Inflammatory macrophage treated with lipopolysaccharide for 4 hours (primary cell): ENCODE data around the gene APLP1.
"Not testable (repeated sequence)": the region's sequence is repeated elsewhere in the genome, so short reads cannot be mapped to it uniquely, and the experiment has no call there.

Experiments used
- DNase-seq: peaks from one replicate; pipeline ENCODE4 v3.0.0-alpha.2; 2020

Gene APLP1

DNA sequence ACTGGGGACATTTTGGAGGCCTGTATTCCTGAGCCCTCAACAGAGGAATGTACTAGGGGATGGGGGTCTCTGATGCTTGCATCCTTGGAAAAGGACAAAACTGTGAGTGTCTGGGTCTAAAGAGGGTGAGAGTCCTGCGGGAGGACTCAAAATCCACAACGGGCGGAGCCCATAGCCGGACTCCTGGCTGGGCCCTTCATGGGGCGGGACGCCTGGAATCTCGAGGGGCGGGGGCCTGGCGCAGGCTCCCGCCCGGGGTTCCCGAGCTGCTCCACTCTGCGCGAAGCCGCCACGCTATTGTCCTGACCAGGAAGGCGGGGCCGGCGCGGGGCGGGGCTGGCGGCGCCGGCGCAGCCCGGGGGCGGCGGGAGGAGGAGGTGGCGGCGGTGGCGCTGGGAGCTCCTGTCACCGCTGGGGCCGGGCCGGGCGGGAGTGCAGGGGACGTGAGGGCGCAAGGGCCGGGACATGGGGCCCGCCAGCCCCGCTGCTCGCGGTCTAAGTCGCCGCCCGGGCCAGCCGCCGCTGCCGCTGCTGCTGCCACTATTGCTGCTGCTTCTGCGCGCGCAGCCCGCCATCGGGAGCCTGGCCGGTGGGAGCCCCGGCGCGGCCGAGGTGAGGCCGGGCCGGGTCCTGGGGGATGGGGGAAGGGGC, at the start of gene APLP1:
TSS of gene APLP1 (plus strand) at position 403 of the 651 bp plus-strand sequence. CDS start at position 466, 63 bp downstream.
- DNase-seq, result peak; percentile 41

DNA sequence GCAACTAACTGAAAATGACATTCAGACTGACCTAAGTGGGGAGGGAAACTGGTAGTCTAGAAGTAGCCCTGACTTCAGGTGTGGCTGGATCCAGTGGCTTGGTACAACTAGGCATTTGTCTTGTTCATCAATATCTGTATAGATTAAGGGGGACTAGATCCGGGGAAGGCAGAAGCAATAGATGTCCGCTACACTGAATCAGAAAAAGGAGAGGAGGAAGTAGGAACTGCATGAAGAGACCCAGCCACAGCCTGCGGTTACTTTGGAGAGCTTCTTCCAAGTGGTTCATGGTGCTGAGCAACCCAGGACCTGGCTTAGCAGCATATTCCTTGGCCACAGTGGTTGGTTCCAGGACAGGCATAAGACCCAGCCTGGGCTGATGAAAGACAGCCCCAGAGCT, 45.8 kb upstream of the APLP1 start:
- no peak for DNase-seq

DNA sequence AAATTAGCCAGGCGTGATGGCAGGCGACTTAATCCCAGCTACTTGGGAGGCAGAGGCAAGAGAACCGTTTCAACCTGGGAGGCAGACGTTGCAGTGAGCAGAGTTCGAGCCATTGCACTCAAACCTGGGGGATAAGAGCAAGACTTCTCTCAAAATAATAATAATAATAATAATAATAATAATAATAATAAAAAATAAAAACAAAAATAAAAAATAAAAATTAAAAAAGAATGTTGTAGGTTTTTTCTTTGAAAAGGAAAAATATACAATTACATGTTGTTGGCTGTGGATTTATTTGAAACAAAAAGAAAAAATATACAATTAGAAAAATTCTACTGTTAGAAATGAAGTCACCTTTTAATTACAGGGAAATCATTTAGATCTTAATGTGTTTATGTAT, 44.2 kb upstream of the APLP1 start:
- no peak for DNase-seq

DNA sequence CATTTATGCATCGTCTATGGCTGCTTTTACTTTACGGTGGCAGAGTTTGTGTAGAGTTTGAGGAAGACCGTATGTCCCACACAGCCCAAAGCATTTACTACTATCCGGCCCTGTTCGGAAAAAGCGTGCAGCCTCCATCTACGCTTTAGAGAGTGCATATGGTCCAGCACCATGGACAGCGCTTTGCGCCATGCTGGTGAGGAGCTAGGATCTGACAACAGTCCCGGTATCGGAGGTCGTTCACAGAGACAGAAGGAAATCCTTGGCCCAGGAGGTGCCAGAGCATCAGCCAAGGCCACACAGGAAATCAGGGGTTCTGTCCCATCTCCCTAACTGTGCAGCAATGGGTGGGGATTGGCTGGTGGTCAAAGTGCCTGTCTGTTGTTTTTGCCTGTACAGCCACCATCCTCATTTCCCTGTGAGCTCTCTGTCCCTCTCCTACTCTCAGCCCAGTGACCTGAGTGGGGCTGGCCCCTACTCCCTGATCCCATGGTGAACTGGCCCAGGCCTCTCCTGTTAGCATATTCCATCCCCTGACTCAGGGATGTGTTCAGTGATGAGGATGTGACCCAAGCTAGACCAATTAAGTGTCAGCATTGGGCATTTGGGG, 39.6 kb upstream of the APLP1 start:
- peak; percentile 36 for DNase-seq

DNA sequence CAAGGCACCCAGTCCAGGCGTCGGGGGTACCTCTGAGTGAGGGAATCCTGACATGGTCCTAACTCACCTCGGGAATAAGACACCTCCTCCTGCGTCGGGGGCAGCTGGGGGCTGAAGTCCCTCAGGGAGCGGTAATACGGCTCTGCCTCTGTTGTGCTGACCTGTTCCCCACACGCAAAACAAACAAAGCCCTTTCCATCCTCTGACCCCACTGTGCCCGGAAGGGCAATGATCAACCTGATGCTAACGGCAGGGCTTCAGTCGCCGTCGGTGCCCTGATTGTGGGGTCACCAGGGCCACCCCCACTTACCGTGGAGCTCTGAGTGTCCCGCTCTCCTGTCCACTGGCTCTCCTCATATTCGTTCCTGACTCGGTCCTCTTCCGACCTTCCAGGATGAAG, 37.4 kb upstream of the APLP1 start:
- DNase-seq, result no peak

DNA sequence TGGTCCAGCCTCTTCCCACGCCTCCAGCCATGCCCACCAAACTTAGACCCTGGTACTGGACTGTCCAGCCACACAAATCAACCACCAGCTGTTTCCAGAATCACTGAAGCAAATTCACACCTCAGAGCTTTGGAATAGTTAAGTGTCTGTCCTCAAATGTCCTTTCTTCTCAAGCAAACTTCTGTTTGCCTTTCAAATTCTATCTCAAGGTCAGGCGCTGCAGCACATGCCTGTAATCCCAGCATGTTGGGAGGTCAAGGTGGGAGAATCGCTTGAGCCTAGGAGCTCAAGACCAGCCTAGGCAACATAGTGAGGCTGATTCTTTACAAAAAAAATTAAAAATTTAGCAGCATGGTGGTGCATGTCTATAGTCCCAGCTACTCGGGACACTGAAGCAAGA, 36.3 kb upstream of the APLP1 start:
- no peak for DNase-seq

DNA sequence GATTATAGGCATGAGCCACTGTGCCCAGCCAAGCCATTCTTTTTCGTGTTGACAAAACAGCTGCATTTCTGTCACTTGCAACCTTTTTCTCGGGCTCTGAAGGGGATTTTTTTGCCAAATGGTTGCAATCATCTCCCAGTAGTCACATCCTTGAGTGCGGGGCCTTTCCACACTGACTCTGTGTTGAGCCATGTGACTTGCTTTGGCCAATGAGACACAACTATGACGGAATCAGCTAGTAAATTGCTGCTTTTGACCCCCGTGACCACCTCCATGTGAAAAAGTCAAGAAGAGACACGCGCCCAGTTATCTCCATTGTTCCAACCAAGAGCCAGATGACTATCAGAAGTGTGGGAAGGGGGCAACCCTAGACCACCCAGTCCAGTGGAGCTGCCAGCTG, 34.4 kb upstream of the APLP1 start:
- no peak for DNase-seq

DNA sequence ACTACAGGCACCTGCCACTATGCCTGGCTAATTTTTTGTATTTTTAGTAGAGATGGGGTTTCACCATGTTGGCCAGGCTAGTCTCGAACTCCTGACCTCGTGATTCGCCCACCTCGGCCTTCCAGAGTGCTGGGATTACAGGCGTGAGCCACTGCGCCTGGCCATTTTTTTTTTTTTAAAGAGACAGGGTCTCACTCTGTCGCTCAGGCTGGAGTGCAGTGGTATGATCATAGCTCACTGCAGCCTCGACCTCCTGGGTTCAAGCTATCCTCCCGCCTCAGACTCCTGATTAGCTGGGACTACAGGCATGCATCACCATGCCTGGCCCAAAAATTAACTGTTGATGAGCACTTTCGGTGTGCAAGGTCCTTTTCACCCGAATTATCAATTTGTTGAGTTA, 32.3 kb upstream of the APLP1 start:
- DNase-seq, result not testable (repeated sequence)

DNA sequence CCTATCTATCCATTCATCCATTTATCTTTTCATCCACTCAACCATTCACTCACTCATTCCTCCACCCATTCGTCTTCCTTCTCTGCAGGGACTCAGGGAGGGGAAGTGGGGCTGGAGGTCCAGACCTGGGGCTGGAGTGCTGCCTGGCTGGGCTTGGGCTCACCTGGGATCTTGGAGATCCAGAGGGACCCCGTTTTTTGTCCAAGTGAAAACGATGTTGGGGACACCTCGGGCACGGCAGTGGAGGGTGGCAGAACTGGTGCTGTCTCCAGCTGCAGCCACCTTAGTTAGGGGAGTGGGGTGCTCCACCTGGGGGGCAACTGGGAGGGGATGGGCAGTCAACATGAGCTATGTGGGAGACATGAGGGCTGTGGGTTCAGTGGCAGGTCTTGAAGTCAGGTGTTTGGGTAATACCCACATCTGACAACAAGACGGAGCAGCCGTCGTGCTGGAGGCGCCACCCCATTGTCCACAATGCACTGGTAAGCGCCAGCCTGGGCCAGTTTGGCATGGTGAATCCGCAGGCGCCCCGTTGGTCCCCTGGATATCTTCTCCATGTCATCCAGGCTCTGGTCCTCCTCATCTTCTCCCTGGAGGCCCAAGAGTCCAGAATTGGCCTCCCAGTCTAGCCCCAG, 26.3 kb upstream of the APLP1 start:
- no peak for DNase-seq

DNA sequence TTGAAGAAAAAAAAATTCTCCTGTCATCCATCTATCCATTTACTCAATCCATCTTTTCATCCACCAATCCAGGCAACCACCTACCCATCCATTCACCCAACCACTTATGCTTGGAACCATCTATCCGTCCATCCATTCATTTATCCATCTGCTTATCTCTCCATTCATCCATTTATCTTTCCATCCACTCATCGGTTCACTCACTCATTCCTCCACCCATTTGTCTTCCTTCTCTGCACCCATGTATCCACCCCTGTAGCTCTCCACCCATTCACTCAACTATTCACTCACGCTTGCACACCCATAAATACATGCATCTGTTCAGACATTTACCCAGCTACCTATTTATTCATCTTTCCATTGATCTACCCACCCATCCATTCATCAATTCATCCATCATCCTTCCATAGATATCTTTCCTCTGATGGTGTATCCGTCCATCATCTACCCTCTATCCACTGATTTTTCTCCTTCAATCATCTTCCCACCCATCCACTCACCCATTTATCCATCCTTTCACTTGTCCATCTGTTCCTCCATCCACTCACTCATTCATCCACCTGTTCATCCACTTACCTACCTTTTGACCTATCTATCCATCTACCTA, 25.6 kb upstream of the APLP1 start:
- DNase-seq, result no peak

DNA sequence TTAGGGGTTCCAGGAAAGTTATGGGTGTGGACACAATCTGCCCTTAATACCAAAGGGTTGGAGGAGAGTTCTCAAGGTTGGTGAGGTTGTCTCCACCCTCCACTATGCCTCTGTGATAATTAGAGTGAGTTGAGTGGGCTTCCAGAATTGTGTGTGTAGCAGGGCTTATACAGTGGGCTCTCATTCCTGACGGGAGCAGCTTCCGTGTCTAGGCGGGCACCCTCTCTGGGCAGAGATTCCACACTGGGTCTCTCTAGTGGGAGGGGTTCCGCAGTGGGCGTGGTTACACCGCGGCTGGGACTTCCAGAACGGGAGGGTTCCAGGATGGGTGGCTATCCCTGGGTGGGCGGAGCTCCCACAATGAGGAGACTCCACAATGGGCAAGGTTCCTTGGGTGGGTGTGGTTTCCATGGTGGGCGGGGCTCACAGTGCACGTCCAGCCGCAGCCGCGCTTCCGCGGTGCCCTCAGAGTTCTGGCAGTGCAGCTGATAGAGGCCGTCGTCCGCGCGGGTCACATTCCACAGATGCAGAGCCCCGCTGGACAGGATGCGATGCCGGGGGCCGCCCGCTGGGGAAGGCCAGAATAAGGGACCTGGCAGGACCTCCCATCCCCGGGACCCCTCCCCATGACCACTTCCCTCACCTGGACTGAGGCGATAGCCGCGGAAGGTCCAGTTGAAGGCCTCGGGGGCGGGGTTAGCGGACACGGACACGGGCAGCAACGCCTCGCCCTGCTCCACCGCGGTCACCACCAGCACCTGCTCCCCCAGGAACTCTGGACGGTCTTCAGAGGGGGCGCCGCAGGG, 24.5 kb upstream of the APLP1 start:
- DNase-seq, result peak; percentile 32

DNA sequence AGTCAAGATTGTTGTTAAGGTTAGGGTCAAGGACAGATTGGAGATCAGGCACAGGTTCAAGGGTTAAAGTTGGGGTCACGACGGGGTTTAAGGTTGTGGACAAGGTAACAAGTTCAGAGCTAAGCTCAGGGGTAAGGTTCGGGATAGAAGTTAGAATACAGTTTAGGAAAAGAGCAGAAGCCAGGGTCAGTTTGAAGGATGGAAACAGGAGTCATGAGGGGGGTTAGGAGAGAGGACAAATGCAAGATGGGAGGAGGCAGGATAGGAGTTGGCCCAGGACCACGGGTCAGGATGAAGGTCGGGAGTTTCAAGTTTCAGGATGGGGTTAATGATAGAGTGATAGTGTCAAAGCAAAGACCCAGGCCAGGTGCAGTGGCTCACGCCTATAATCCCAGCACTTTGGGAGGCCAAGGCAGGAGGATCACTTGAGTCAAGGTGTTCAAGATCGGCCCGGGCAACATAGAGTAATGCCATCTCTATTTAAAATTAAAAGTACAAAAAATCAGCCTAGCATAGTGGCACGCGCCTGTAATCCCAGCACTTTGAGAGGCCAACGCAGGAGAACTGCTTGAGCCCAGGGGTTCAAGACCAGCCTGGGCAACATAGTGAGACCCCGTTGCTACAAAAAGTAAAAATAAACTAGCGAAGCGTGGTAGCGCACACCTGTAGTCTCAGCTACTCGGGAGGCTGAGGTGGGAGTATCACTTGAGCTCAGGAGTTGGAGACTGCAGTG, 23.7 kb upstream of the APLP1 start:
- no peak for DNase-seq

DNA sequence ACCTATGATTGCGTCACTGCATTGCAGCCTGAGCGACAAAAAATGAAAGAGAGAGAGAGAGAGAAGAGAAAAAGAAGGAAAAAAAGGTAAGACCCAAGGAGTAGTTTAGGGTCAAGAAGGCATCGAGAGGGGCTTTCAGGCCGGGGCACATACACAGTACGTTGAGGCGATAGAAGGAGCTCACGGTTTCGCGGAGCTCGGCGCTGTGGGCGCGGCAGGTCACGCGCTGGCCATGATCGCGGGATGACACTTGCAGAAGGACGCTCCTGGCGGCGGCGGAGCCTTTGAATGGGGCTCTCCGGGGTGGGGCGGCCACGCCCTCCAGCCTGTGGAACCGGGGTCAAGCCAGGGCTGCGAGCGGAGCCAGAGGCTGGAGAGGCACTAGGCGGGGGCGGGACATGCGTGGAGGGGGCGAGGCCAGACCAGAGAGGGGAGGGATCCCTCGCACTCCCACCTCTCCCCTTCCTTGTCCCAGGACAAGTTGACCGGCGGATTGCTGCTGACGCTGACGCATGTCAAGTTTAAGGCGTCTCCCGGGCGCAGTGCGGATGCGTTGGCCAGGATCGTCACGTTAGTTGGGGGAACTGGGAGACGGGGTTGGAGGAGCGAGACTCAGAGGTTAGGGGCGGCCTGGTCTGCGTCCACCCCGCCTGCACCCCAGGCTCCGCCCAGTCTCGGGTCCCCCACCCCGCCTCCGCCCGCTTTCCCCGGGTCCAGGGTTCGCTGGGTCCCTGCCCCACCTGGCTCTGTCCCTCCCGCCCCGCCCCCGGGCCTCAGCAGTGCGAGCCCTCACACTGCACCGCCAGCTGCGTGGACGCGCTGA, 22.9 kb upstream of the APLP1 start:
- DNase-seq, result peak; percentile 21

DNA sequence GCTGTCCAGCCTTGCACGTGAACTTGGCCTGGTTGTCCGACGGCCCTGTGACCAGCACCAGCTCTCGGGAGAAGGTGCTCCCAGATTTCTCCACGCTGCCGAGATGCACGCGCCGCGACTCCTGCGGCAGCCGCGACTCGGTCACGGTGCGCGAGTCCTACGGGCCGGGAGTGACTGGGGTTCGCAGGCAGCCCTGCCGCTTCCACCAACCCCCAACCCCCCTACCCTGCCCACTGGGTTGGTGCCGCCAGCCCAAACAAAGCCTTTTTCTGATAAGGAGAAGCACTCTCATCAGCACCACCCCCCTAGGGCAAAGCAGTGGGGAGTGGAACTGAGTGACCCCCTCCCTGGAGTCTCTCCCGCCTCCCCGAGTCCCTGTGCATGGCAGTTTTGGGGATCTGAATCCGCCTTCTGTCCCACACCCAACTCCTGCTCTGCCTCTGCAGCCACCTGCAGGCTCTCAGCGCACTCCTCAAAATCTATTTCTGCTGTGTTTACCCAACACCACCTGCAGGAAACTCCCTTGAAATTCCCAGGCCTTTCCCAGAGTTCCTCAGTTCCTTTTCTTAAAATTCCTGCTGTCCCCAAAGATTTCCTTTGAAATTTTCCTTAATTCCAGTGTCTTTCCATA, 22.2 kb upstream of the APLP1 start:
- no peak for DNase-seq

DNA sequence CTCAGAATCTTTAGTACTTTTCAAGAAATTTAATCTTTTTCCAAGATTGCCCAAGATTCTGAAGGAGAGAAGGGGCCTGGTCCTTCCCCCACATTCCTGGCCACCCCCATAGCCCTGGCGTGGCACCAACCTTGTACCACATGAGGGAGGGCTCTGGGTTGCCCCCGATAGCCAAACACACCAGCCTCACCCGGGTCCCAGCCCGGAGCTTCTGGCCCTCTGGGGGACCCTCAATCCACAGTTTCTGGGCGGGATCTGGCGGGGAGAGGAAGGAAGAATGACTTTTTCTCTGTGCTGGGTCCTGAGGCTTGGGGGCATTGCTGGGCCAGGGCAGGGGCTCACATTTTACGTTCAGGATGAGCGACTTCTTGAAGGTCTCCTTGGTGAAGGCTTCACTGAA, 20.5 kb upstream of the APLP1 start:
- DNase-seq, result no peak

DNA sequence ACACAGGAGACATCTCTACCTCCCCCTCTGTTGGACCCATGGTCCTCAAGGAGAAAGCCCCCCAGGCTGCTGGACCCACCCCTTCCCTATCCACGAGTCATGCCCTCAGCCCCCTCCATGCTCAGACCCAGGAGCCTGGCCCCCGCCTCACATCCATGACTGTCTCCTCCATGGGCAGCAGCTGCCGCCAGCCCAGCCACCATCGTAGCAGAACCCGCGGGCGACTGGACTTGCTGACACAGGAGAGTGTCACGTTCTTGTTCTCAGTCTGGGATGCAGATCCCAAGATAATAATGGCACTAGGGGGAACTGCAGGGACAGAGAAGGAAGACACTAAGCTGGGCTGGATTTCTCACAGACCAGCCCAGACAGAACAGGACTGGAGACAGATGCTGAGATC, 19.9 kb upstream of the APLP1 start:
- no peak for DNase-seq

DNA sequence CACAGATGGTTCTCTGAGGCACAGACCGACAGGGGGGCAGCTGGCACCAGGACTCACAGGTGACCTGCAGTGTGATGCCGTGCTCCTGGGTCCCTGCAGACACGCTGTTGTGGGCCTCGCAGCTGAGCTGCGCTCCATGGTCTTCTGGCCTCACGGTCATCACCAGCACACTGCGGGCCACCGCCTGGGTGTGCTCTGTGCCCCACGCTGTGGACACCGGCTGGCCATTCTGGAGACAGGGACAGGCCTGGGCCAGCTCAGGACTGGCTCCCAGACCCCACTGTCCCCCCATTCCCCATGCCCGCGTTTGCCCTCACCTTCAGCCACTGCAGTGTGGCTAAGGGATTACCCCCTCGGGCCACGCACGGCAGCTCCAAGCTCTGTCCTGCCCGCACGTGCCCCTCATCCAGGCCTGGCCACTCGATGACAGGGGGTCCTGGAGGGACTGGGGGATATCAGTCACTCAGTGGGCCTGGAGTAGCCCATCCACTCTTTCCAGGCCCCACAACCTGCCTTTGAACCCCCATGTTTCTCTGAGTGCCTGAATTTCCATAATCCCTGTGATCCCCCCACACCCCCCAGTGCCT, 19.4 kb upstream of the APLP1 start:
- no peak for DNase-seq

DNA sequence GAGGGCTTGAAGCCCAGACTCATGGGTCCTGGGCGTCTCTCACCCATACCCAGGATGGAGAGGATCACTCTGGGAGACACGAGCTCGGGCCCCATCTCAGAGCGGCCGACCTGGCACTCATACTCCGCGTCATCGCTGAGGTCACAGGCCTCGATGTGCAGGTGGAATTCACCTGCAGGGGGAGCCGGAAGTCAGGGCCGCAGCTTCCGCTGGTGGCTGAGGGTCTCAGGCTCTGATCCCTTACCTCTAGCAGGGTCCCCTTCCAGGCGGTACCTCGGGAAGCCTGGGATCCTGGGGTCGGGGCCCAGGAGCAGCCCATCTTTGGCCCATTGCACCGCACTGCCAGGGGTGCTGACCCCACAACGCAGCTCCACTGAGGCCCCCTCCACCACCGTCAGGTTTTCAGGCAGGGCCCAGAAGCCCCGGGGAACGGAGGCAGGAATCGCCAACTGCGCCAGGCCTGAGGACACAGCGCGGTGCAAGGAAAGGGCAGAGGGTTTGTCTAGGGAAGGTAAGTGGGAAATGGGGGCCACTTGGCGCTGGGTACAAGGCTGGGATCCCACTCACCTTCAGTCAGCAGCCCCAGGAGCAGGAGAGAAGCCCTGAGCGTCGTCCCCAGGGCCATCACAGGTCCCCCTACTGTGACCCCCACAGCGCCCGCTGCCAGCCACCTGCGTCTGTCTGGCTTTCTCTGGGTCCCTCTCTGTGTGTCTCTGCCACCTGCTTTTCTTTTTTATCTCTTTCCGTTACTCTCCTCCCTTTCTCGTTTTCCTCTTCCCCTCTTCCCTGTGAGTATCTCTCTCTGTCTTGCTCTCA, 17.0 kb upstream of the APLP1 start:
- no peak for DNase-seq

DNA sequence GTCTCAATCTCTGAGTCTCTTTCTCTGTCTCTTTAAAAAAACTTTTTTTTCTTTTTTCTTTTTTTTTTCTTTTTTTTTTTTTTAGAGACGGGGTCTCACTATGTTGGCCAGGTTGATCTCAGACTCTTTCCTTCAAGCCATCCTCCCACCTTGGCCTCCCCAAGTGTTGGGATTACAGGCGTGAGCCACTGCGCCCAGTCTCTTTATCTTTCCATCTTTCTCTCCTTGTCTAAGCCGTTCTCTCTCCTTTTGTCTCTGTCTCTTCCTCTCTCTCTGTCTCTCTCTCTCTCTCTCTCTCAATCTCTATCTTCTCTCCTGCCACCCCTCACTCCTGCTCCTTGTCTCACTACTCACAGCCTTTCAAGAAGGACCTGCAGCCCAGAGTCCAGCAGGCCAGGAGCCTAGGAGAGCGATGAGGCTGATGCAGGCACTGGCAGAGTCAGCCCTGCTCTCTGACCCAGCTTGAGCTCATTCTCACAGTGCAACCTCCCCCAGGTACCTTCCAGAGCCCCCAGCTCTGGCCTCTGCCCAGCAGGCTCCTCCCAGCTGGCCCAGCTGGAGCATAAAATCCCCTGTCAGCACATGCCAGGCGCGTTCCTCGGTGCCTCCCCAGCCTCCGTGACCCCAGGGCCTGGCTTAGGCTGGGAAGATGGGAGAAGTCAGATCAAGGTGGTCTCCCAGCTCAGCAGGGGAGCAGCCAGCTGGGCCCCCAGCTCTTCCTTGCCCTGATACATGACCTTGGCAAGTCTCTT, 16.2 kb upstream of the APLP1 start, which contains the start of gene NPHS1:
TSS of gene NPHS1 (minus strand) at position 476 of the 752 bp plus-strand sequence. CDS start 667 bp downstream, outside the sequence.
- DNase-seq, result no peak
